Calu3 (cell line): Measurements from ENCODE around the gene AGPAT4. TPM values are rescaled to one million over a fixed set of nuclear protein-coding genes. Genes with fewer than 3 reads are reported as not detected.

Experiments
- Bru-seq: library from RNA; stranded (reverse); fragments of 400-500 nt; gene quantifications from one replicate; lab custom pipeline; 2021; lab: Mats Ljungman, UMichigan
- BruChase-seq, 2 experiments: library from RNA; stranded (reverse); fragments of 400-500 nt; gene quantifications; one replicate each; lab custom pipeline; 2021; lab: Mats Ljungman, UMichigan
- BruUV-seq: library from RNA; stranded (reverse); fragments of 400-500 nt; replicated peaks from 2 replicates; lab custom pipeline; 2021; lab: Mats Ljungman, UMichigan
- CTCF ChIA-PET: fragments of 300-600 bp; sonication (Branson Sonifier 250); formaldehyde crosslinking; loops from one replicate; lab custom pipeline; 2022; ENCODE audit warnings: antibody characterized with exemption; lab: Charles Lee
- DNase-seq: peaks from one replicate; pipeline ENCODE4 v3.0.0; 2022
- H3K27ac Mint-ChIP-seq: one replicate; pipeline ENCODE4 v1.8.0; 2022; ENCODE audit warnings: mixed read lengths; ENCODE audit not compliant: unreplicated experiment
- H3K27me3 Mint-ChIP-seq: one replicate; pipeline ENCODE4 v1.8.0; 2022; ENCODE audit warnings: mixed read lengths; ENCODE audit not compliant: unreplicated experiment
- H3K36me3 Mint-ChIP-seq: one replicate; pipeline ENCODE4 v1.8.0; 2022; ENCODE audit warnings: mild to moderate bottlenecking, moderate library complexity, mixed read lengths; ENCODE audit not compliant: insufficient read depth, unreplicated experiment
- H3K4me1 Mint-ChIP-seq: one replicate; pipeline ENCODE4 v1.8.0; 2022; ENCODE audit warnings: mild to moderate bottlenecking, low read depth, mixed read lengths; ENCODE audit not compliant: unreplicated experiment
- H3K4me3 Mint-ChIP-seq: one replicate; pipeline ENCODE4 v1.8.0; 2022; ENCODE audit warnings: mild to moderate bottlenecking, low read depth, moderate library complexity, mixed read lengths; ENCODE audit not compliant: unreplicated experiment
- H3K9me3 Mint-ChIP-seq: one replicate; pipeline ENCODE4 v1.8.0; 2022; ENCODE audit warnings: low read depth, mixed read lengths; ENCODE audit not compliant: unreplicated experiment
- CTCF ChIP-seq: fragments of 200-600 bp; IDR thresholded peaks from one replicate; pipeline ENCODE4 v1.8.0; 2022; ENCODE audit warnings: antibody characterized with exemption; ENCODE audit not compliant: unreplicated experiment
- intact Hi-C: fragments of 100-400 bp; cut with micrococcal nuclease; formaldehyde crosslinking; loops from one replicate; pipeline ENCODE4 v1.10.0; 2022; ENCODE audit not compliant: unreplicated experiment
- long read RNA-seq: library from polyadenylated mRNA; stranded (forward); transcript quantifications from one replicate; pipeline ENCODE4 v2.0.0, GENCODE V29; 2022
- total RNA-seq: library from RNA; stranded (reverse); gene quantifications from 2 replicates; pipeline ENCODE4 v1.2.3, GENCODE V29; 2022

AGPAT4 gene
- total RNA-seq (8.7 and 11.3 TPM in 2 replicates), Bru-seq, nascent RNA (percentile 63 among the genes with signal in this experiment), BruChase-seq, experiment 1, labeled RNA remaining after a 6-hour chase (percentile 59 among the genes with signal in this experiment), BruChase-seq, experiment 2, labeled RNA remaining after a 2-hour chase (percentile 62 among the genes with signal in this experiment)
- long read RNA-seq, partial matches to known transcripts, result 0 of 3 reads
- long read RNA-seq, other reads (novel, unspliced or antisense), result 3 of 3 reads

- peak; percentile 75 for DNase-seq
- BruUV-seq, result no TSS peak
- H3K4me1 Mint-ChIP-seq, result peaks cover 12% of the 10 kb centered on the region
- H3K9me3 Mint-ChIP-seq, result peaks cover 2% of the 10 kb centered on the region
- peak within 1 kb of the TSS; percentile 75 for H3K4me3 Mint-ChIP-seq
- H3K36me3 Mint-ChIP-seq, result peaks cover 21% of the 10 kb centered on the region
- CTCF ChIA-PET, result interaction anchor here (0.5 to 2.0 kb wide), 3 partner anchors 14 to 97 kb away, joined by 4 to 12 read pairs (median 6); no protein-coding TSS in a partner anchor
- intact Hi-C loops, result loop anchor here (1.0 to 10.0 kb wide), 5 partner anchors 43 to 279 kb away; partner anchors contain the start of gene MAP3K4
- TF ChIP-seq CTCF, result no peak
- peak within 1 kb of the TSS; percentile 96 for H3K27ac Mint-ChIP-seq
- no peaks in the 10 kb centered on the region for H3K27me3 Mint-ChIP-seq
Observed at GRCh38 chr6:161273752-161274487, at the start of gene AGPAT4. Gene AGPAT4, minus strand, starts transcription at chr6:161274061. Its CDS starts 41,848 bp downstream, at chr6:161232213.

DNA sequence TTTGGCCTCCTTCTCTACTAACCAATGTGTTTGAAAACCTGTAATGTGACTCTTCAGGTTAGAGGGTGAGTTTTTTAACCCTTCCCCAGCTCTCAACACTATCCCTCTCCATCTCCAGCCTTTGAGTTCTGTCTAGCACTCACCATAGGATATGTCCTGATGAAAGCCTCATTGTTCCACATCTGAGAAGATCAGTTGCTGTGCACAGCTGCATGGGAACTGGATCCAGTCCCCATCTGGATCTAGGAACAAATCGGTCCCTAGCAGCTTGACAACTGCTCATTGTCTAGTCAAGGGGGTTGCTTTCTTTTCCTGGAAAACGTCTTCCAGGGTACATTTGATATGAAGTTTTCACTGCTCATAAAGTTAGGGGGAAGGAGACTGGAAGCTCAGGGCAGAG is 45.4 kb upstream of the AGPAT4 start:
- CTCF ChIA-PET, result interaction anchor here (0.5 to 0.7 kb wide), 2 partner anchors 45 to 1488 kb away, joined by 3 to 6 read pairs; partner anchors contain the start of gene AGPAT4
- H3K27me3 Mint-ChIP-seq, result no peaks in the 10 kb centered on the region
- BruUV-seq, result no TSS peak
- peaks cover 29% of the 10 kb centered on the region for H3K4me1 Mint-ChIP-seq
- no peaks in the 10 kb centered on the region for H3K36me3 Mint-ChIP-seq
- peaks cover 6% of the 10 kb centered on the region for H3K9me3 Mint-ChIP-seq
- DNase-seq, result no peak
- H3K27ac Mint-ChIP-seq, result peak overlapping the region; percentile 74
- intact Hi-C loops, result loop anchor here (5.0 kb wide), 2 partner anchors 47 to 48 kb away; partner anchors contain the start of gene AGPAT4
- TF ChIP-seq CTCF, result no peak
- H3K4me3 Mint-ChIP-seq, result no peak overlapping the region

DNA sequence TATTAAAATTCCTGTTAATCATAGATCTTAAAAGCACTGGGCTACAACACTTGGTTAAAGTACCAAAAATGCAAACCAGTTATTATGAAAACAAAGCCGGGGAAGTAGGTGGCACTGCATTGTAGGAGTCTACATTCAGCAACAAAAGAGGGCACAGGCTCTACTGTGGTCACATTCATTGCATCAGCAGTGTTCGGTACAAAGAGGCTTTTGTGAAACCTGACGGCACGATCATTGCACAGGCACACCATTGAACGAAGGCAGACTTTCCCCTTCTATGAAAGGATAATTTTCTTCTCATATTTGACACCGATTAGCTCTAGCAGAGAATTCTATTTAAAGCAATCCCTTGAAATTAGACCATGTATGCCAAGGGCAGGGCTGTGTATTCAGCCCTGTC is 44.6 kb upstream of the AGPAT4 start:
- CTCF ChIA-PET, result interaction anchor here (0.7 kb wide), 1 partner anchor 44 kb away, joined by 6 read pairs; the partner anchor contains the start of gene AGPAT4
- intact Hi-C loops, result loop anchor here (5.0 kb wide), 2 partner anchors 46 to 49 kb away; partner anchors contain the start of gene AGPAT4
- BruUV-seq, result no TSS peak

More for the DNA sequence above, 44.6 kb upstream of the AGPAT4 start:
- Mint-ChIP-seq H3K4me3 (no peak overlapping the region), H3K27ac (peak overlapping the region; percentile 74), H3K9me3 (peaks cover 10% of the 10 kb centered on the region), H3K4me1 (peaks cover 29% of the 10 kb centered on the region), H3K36me3 (no peaks in the 10 kb centered on the region), H3K27me3 (no peaks in the 10 kb centered on the region)
- no peak for TF ChIP-seq CTCF
- peak; percentile 54 for DNase-seq
